ENCODE data around the gene PAX5.

GRCh38 chr9:36962691-36963090 lies 71.4 kb downstream of the PAX5 start:
- TF ChIP-seq, protein P1, sequence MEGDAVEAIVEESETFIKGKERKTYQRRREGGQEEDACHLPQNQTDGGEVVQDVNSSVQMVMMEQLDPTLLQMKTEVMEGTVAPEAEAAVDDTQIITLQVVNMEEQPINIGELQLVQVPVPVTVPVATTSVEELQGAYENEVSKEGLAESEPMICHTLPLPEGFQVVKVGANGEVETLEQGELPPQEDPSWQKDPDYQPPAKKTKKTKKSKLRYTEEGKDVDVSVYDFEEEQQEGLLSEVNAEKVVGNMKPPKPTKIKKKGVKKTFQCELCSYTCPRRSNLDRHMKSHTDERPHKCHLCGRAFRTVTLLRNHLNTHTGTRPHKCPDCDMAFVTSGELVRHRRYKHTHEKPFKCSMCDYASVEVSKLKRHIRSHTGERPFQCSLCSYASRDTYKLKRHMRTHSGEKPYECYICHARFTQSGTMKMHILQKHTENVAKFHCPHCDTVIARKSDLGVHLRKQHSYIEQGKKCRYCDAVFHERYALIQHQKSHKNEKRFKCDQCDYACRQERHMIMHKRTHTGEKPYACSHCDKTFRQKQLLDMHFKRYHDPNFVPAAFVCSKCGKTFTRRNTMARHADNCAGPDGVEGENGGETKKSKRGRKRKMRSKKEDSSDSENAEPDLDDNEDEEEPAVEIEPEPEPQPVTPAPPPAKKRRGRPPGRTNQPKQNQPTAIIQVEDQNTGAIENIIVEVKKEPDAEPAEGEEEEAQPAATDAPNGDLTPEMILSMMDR (IDR thresholded peaks at IDR 0.05; ENCODE audit: low read depth, low read length, poor library complexity, severe bottlenecking), result no peak
- TF ChIP-seq EZH2phosphoT487 (IDR thresholded peaks at IDR 0.05; ENCODE audit: borderline replicate concordance, low read length), result no peak

Data from DOHH2 (cell line).